HG02885 (cell line): ENCODE results near the gene KRTAP22-1.

ENCODE experiments used
- ATAC-seq: cut with Tn5 transposase; IDR thresholded peaks from one replicate; pipeline ENCODE4 v1.9.1; 2021; ENCODE audit warnings: mild to moderate bottlenecking; ENCODE audit not compliant: unreplicated experiment, poor library complexity

Gene KRTAP22-1

GRCh38 chr21:30623362-30623761 is 22.5 kb downstream of the KRTAP22-1 start:
- no peak for ATAC-seq

DNA sequence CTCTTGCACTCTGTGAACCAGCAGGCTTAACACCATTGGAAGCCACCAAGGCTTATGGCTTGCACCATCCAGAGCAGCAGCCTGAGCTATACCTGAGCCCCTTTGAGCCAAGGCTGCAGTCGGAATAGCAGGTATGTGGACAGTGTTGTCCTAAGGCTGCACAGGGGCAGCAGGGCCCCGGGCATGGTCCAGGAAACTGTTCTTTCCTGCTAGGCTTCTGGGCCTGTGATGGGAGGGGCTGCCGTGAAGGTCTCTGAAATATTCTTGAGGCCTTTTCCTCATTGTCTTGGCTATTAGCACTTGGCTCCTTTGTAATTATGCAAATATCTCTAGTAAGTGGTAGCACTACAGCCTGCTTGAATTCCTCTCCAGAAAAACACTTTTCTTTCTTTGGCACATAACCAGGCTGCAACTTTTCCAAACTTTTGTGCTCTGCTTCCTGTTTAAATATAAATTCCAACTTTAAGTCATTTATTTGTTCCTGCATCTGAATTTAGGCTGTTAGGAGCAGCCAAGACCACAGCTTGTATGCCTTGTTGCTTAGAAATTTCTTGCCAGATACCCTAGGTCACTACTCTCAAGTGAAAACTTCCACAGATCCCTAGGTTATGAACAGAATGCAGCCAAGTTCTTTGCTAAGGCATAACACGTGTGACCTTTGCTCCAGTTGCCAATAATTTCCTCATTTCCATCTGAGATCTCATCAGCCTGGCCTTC is 24.7 kb downstream of the KRTAP22-1 start:
- no peak for ATAC-seq

GRCh38 chr21:30628109-30628508 is 27.2 kb downstream of the KRTAP22-1 start:
- ATAC-seq, result no peak

GRCh38 chr21:30629200-30629599 is 28.3 kb downstream of the KRTAP22-1 start:
- no peak for ATAC-seq

DNA sequence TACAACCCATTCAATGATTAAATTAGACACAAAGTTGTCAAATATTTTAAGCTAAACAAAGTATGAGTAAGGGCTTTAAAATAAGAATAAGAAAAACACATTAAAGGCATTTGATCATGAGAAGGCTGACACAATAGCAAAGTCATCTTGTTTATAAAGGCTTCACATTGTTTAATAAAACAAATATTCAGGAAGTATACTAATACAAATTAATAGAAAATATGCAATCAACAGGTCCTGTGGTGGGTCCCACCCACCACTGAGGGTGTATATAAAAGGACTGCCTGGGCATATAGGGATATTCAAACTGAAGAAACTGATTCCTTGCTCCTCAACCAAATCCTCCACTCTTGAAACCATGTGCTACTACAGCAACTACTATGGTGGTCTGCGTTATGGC is 34.0 kb downstream of the KRTAP22-1 start, which contains the start of gene KRTAP20-2:
Gene KRTAP20-2 (plus strand): TSS at position 301 of the 400 bp plus-strand sequence. CDS start 58 bp downstream, at position 359.
- ATAC-seq, result no peak

GRCh38 chr21:30638686-30639085 is 37.8 kb downstream of the KRTAP22-1 start:
- no peak for ATAC-seq

- no peak for ATAC-seq
Measured at GRCh38 chr21:30642564-30642963, 41.7 kb downstream of the KRTAP22-1 start, which contains the start of gene KRTAP20-3. Gene KRTAP20-3 (plus strand): TSS chr21:30642864.

GRCh38 chr21:30646904-30647414 is 46.1 kb downstream of the KRTAP22-1 start:
- no peak for ATAC-seq
